ENCODE results near the gene SP140L. TPM values are rescaled to one million over a fixed set of nuclear protein-coding genes. Genes with fewer than 3 reads are reported as not detected.
A peak's percentile ranks its signal among the peaks of the same experiment; 100 is the strongest.

The SP140L gene
- total and polyA plus RNA-seq, 3 experiments from 2014 or later = 30.1 to 32.5 (median 31.4) TPM

GRCh38 chr2:230318190-230319121, 8.5 kb upstream of the SP140L start:
- ChIA-PET POLR2A (interaction anchor here (0.6 to 1.8 kb wide), 3 partner anchors 9 to 477 kb away, joined by 3 to 18 read pairs (median 4); partner anchors contain the start of gene SP140L), CTCF (interaction anchor here (1.0 to 2.6 kb wide), 3 partner anchors 9 to 96 kb away, joined by 3 to 14 read pairs (median 6); partner anchors contain the start of gene SP140L)
- H3K36me3 Mint-ChIP-seq = peaks cover 0 to 26% (median 13%) of the 10 kb centered on the region in 3 donors
- no peaks in the 10 kb centered on the region for H3K36me3 ChIP-seq (ENCODE audit: insufficient read depth, low read length)
- H3K27ac Mint-ChIP-seq = peak overlapping the region; percentile 54 to 99 (median 86)
- H3K27me3 Mint-ChIP-seq = no peaks in the 10 kb centered on the region
- peaks cover 54% of the 10 kb centered on the region for H3K4me1 ChIP-seq (ENCODE audit: insufficient read depth, low read length)
- H3K4me3 ChIP-seq (ENCODE audit: low read length) = peak overlapping the region; percentile 74
- peak in 1 of 5 donors; percentile 14 for DNase-seq
- H3K9me3 Mint-ChIP-seq = no peaks in the 10 kb centered on the region
- H3K4me3 Mint-ChIP-seq = peak overlapping the region; percentile 37 to 77 (median 68)
- no peaks in the 10 kb centered on the region for H3K9me3 ChIP-seq (ENCODE audit: low read length)
- H3K27me3 ChIP-seq (ENCODE audit: insufficient read depth, low read length, poor library complexity, severe bottlenecking) = no peaks in the 10 kb centered on the region
- H3K4me1 Mint-ChIP-seq = peaks cover 56 to 87% (median 75%) of the 10 kb centered on the region in 3 donors
- H3K27ac ChIP-seq (ENCODE audit: low read depth, low read length) = peak overlapping the region; percentile 10

- ChIA-PET CTCF (interaction anchor here (1.0 to 2.6 kb wide), 3 partner anchors 8 to 95 kb away, joined by 3 to 14 read pairs (median 6); partner anchors contain the start of gene SP140L), POLR2A (interaction anchor here (0.6 to 1.8 kb wide), 3 partner anchors 8 to 40 kb away, joined by 3 to 18 read pairs (median 4); partner anchors contain the start of gene SP140L)
- Mint-ChIP-seq H3K36me3 (peaks cover 0 to 17% (median 7%) of the 10 kb centered on the region in 3 donors), H3K27me3 (no peaks in the 10 kb centered on the region), H3K4me1 (peaks cover 55 to 82% (median 80%) of the 10 kb centered on the region in 3 donors), H3K27ac (peak overlapping the region; percentile 54 to 99 (median 86)), H3K4me3 (peak overlapping the region; percentile 37 to 77 (median 68)), H3K9me3 (no peaks in the 10 kb centered on the region)
- no peaks in the 10 kb centered on the region for H3K27me3 ChIP-seq (ENCODE audit: insufficient read depth, low read length, poor library complexity, severe bottlenecking)
- no peaks in the 10 kb centered on the region for H3K9me3 ChIP-seq (ENCODE audit: low read length)
- peak overlapping the region; percentile 74 for H3K4me3 ChIP-seq (ENCODE audit: low read length)
- peak overlapping the region; percentile 10 for H3K27ac ChIP-seq (ENCODE audit: low read depth, low read length)
- peak; percentile 35 to 90 (median 83) for DNase-seq
- H3K4me1 ChIP-seq (ENCODE audit: insufficient read depth, low read length) = peaks cover 54% of the 10 kb centered on the region
- H3K36me3 ChIP-seq (ENCODE audit: insufficient read depth, low read length) = no peaks in the 10 kb centered on the region
These were observed 7.7 kb upstream of the SP140L start for GRCh38 chr2:230319211-230319862.

- Histone ChIP-seq H3K4me1 (ENCODE audit: insufficient read depth, low read length) (peaks cover 58% of the 10 kb centered on the region), H3K27ac (ENCODE audit: low read depth, low read length) (no peak overlapping the region)
- CTCF ChIA-PET = no interaction called here
These were observed 6.0 kb upstream of the SP140L start for GRCh38 chr2:230321031-230321430.

GRCh38 chr2:230322561-230323384, 4.2 kb upstream of the SP140L start:
- CTCF ChIA-PET = no interaction called here
- H3K4me1 Mint-ChIP-seq = peaks cover 61 to 90% (median 76%) of the 10 kb centered on the region in 3 donors
- H3K27ac Mint-ChIP-seq = peak overlapping the region in 4 of 8 donors; percentile 2 to 70 (median 25)
- Histone ChIP-seq H3K36me3 (ENCODE audit: insufficient read depth, low read length) (no peaks in the 10 kb centered on the region), H3K4me1 (ENCODE audit: insufficient read depth, low read length) (peaks cover 50% of the 10 kb centered on the region), H3K4me3 (ENCODE audit: low read length) (no peak overlapping the region), H3K27ac (ENCODE audit: low read depth, low read length) (no peak overlapping the region), H3K9me3 (ENCODE audit: low read length) (no peaks in the 10 kb centered on the region), H3K27me3 (ENCODE audit: insufficient read depth, low read length, poor library complexity, severe bottlenecking) (no peaks in the 10 kb centered on the region)
- H3K27me3 Mint-ChIP-seq = no peaks in the 10 kb centered on the region
- POLR2A ChIA-PET = interaction anchor here (0.6 kb wide), 1 partner anchor 232 kb away, joined by 3 read pairs; no protein-coding TSS in a partner anchor
- no peaks in the 10 kb centered on the region for H3K9me3 Mint-ChIP-seq
- no peak for DNase-seq
- no peak overlapping the region for H3K4me3 Mint-ChIP-seq
- H3K36me3 Mint-ChIP-seq = peaks cover 0 to 6% (median 2%) of the 10 kb centered on the region in 3 donors

More at GRCh38 chr2:230321031-230321430, 6.0 kb upstream of the SP140L start:
- no peaks in the 10 kb centered on the region for H3K9me3 ChIP-seq (ENCODE audit: low read length)
- DNase-seq = no peak
- H3K27me3 ChIP-seq (ENCODE audit: insufficient read depth, low read length, poor library complexity, severe bottlenecking) = no peaks in the 10 kb centered on the region
- Mint-ChIP-seq H3K36me3 (peaks cover 0 to 2% (median 2%) of the 10 kb centered on the region in 3 donors), H3K27ac (peak overlapping the region in 4 of 8 donors; percentile 9 to 43 (median 28)), H3K27me3 (no peaks in the 10 kb centered on the region), H3K4me3 (peak overlapping the region in 1 of 7 donors; percentile 43), H3K4me1 (peaks cover 56 to 89% (median 79%) of the 10 kb centered on the region in 3 donors), H3K9me3 (no peaks in the 10 kb centered on the region)
- POLR2A ChIA-PET = interaction anchor here (0.5 kb wide), 1 partner anchor 254 kb away, joined by 3 read pairs; no protein-coding TSS in a partner anchor
- H3K36me3 ChIP-seq (ENCODE audit: insufficient read depth, low read length) = no peaks in the 10 kb centered on the region
- H3K4me3 ChIP-seq (ENCODE audit: low read length) = no peak overlapping the region

- no peaks in the 10 kb centered on the region for H3K36me3 ChIP-seq (ENCODE audit: insufficient read depth, low read length)
- no peaks in the 10 kb centered on the region for H3K9me3 ChIP-seq (ENCODE audit: low read length)
- H3K4me3 Mint-ChIP-seq = peak overlapping the region in 2 of 7 donors; percentile 15 to 59
- H3K27me3 ChIP-seq (ENCODE audit: insufficient read depth, low read length, poor library complexity, severe bottlenecking) = no peaks in the 10 kb centered on the region
- peak overlapping the region in 2 of 8 donors; percentile 7 to 60 for H3K27ac Mint-ChIP-seq
- DNase-seq = no peak
- H3K27ac ChIP-seq (ENCODE audit: low read depth, low read length) = no peak overlapping the region
- CTCF ChIA-PET = no interaction called here
- peaks cover 58 to 87% (median 74%) of the 10 kb centered on the region in 3 donors for H3K4me1 Mint-ChIP-seq
- no peaks in the 10 kb centered on the region for H3K9me3 Mint-ChIP-seq
- peaks cover 0 to 7% (median 2%) of the 10 kb centered on the region in 3 donors for H3K36me3 Mint-ChIP-seq
- peaks cover 47% of the 10 kb centered on the region for H3K4me1 ChIP-seq (ENCODE audit: insufficient read depth, low read length)
- H3K27me3 Mint-ChIP-seq = no peaks in the 10 kb centered on the region
- no peak overlapping the region for H3K4me3 ChIP-seq (ENCODE audit: low read length)
- POLR2A ChIA-PET = no interaction called here
These were observed 3.4 kb upstream of the SP140L start for GRCh38 chr2:230323385-230324106.

- no peak overlapping the region for H3K27ac ChIP-seq (ENCODE audit: low read depth, low read length)
- Mint-ChIP-seq H3K36me3 (peaks cover 0 to 17% (median 5%) of the 10 kb centered on the region in 3 donors), H3K27ac (no peak overlapping the region), H3K9me3 (no peaks in the 10 kb centered on the region), H3K4me1 (peaks cover 58 to 87% (median 74%) of the 10 kb centered on the region in 3 donors), H3K27me3 (no peaks in the 10 kb centered on the region), H3K4me3 (peak overlapping the region in 2 of 7 donors; percentile 59 to 67)
- DNase-seq = no peak
- no peaks in the 10 kb centered on the region for H3K36me3 ChIP-seq (ENCODE audit: insufficient read depth, low read length)
- ChIA-PET CTCF (no interaction called here), POLR2A (no interaction called here)
- H3K4me3 ChIP-seq (ENCODE audit: low read length) = no peak overlapping the region
- H3K9me3 ChIP-seq (ENCODE audit: low read length) = no peaks in the 10 kb centered on the region
- H3K27me3 ChIP-seq (ENCODE audit: insufficient read depth, low read length, poor library complexity, severe bottlenecking) = no peaks in the 10 kb centered on the region
- peaks cover 47% of the 10 kb centered on the region for H3K4me1 ChIP-seq (ENCODE audit: insufficient read depth, low read length)
These were observed 2.5 kb upstream of the SP140L start for GRCh38 chr2:230324503-230324902.
